WTC11 (cell line): ENCODE measurements around the gene YIF1A. TPM values are rescaled to one million over a fixed set of nuclear protein-coding genes. Genes with fewer than 3 reads are reported as not detected.

ENCODE experiments used
- ATAC-seq: fragments of 200-7000 bp; cut with Tn5 transposase; 2 replicates; pipeline ENCODE4 v1.10.0; 2021; ENCODE audit warnings: mild to moderate bottlenecking, moderate library complexity
- CTCF ChIA-PET: fragments of 300-600 bp; sonication (Branson Sonifier 250); formaldehyde crosslinking; loops from one replicate; lab custom pipeline; 2021; ENCODE audit warnings: antibody characterized with exemption; lab: Charles Lee
- POLR2A ChIA-PET: fragments of 350-600 bp; sonication (Branson Sonifier 250); formaldehyde crosslinking; loops from one replicate; lab custom pipeline; 2021; ENCODE audit warnings: antibody characterized with exemption; lab: Charles Lee
- DNase-seq: peaks from one replicate; pipeline ENCODE4 v3.0.0; 2021; ENCODE audit warnings: low spot score
- H3K27ac Mint-ChIP-seq: 2 replicates; pipeline ENCODE4 v1.8.0; 2021; ENCODE audit warnings: mixed read lengths
- H3K27me3 Mint-ChIP-seq: 2 replicates; pipeline ENCODE4 v1.8.0; 2021; ENCODE audit warnings: low read depth, mild to moderate bottlenecking, moderate library complexity, mixed read lengths
- H3K36me3 Mint-ChIP-seq: 2 replicates; pipeline ENCODE4 v1.8.0; 2021; ENCODE audit warnings: mixed read lengths
- H3K4me1 Mint-ChIP-seq: 2 replicates; pipeline ENCODE4 v1.8.0; 2022; ENCODE audit warnings: mixed read lengths
- H3K4me3 Mint-ChIP-seq: 2 replicates; pipeline ENCODE4 v1.8.0; 2021; ENCODE audit warnings: mild to moderate bottlenecking, moderate library complexity, mixed read lengths
- H3K9me3 Mint-ChIP-seq: 2 replicates; pipeline ENCODE4 v1.8.0; 2021; ENCODE audit warnings: mixed read lengths
- CBFB ChIP-seq: sonication (generic); formaldehyde crosslinking; IDR thresholded peaks from 2 replicates; pipeline ENCODE4 v1.8.1; 2022; ENCODE audit warnings: mild to moderate bottlenecking, low read depth, missing genetic modification reagents
- IRF2 ChIP-seq: sonication (generic); formaldehyde crosslinking; IDR thresholded peaks from 2 replicates; pipeline ENCODE4 v1.8.0; 2022; ENCODE audit warnings: low read depth, missing genetic modification reagents, borderline replicate concordance
- RELA ChIP-seq: sonication (generic); formaldehyde crosslinking; IDR thresholded peaks from 2 replicates; pipeline ENCODE4 v1.8.1; 2022; ENCODE audit warnings: missing genetic modification reagents, mild to moderate bottlenecking, borderline replicate concordance
- SMAD3 ChIP-seq: sonication (generic); formaldehyde crosslinking; IDR thresholded peaks from 2 replicates; pipeline ENCODE4 v1.8.0; 2022; ENCODE audit warnings: missing genetic modification reagents, mild to moderate bottlenecking, borderline replicate concordance
- SMAD4 ChIP-seq: sonication (generic); formaldehyde crosslinking; IDR thresholded peaks from 2 replicates; pipeline ENCODE4 v1.8.0; 2022; ENCODE audit warnings: mild to moderate bottlenecking, missing genetic modification reagents
- TCF7 ChIP-seq: sonication (generic); formaldehyde crosslinking; IDR thresholded peaks from 2 replicates; pipeline ENCODE4 v1.8.0; 2022; ENCODE audit warnings: mild to moderate bottlenecking, low read depth, missing genetic modification reagents, moderate library complexity
- TEAD4 ChIP-seq: sonication (generic); formaldehyde crosslinking; IDR thresholded peaks from 2 replicates; pipeline ENCODE4 v1.8.0; 2022; ENCODE audit warnings: mild to moderate bottlenecking, missing genetic modification reagents
- ZBTB21 ChIP-seq: sonication (generic); formaldehyde crosslinking; IDR thresholded peaks from 2 replicates; pipeline ENCODE4 v1.8.1; 2023; ENCODE audit warnings: mild to moderate bottlenecking, missing genetic modification reagents, borderline replicate concordance
- ZNF121 ChIP-seq: sonication (generic); formaldehyde crosslinking; IDR thresholded peaks from 2 replicates; pipeline ENCODE4 v1.8.0; 2023; ENCODE audit warnings: missing genetic modification reagents
- ZNF232 ChIP-seq: sonication (generic); formaldehyde crosslinking; IDR thresholded peaks from 2 replicates; pipeline ENCODE4 v1.8.0; 2022; ENCODE audit warnings: mild to moderate bottlenecking, missing genetic modification reagents
- ZNF423 ChIP-seq: fragments of 250-450 bp; sonication (Bioruptor Pico); IDR thresholded peaks from 2 replicates; pipeline ENCODE4 v2.1.2; 2022; ENCODE audit warnings: mild to moderate bottlenecking, moderate library complexity
- total RNA-seq: library from RNA; stranded (reverse); gene quantifications from 3 replicates; pipeline ENCODE4 v1.2.3, GENCODE V29; 2021
- TF ChIP-seq, protein P1 (sequence below): sonication (generic); formaldehyde crosslinking; IDR thresholded peaks from 2 replicates; pipeline ENCODE4 v1.8.0; 2022; ENCODE audit warnings: mild to moderate bottlenecking, missing genetic modification reagents
- TF ChIP-seq, protein P2 (sequence below): sonication (generic); formaldehyde crosslinking; IDR thresholded peaks from 2 replicates; pipeline ENCODE4 v1.8.0; 2022; ENCODE audit warnings: missing genetic modification reagents
- TF ChIP-seq, protein P3 (sequence below): sonication (generic); formaldehyde crosslinking; IDR thresholded peaks from 2 replicates; pipeline ENCODE4 v1.8.1; 2022; ENCODE audit warnings: low read depth, mild to moderate bottlenecking, moderate library complexity, missing genetic modification reagents, borderline replicate concordance
- TF ChIP-seq, protein P4 (sequence below): fragments of 250-450 bp; sonication (Bioruptor Pico); IDR thresholded peaks from 2 replicates; pipeline ENCODE4 v1.9.0; 2021; ENCODE audit warnings: mild to moderate bottlenecking, borderline replicate concordance

YIF1A gene
- total RNA-seq, 1 experiment from 2014 or later: 86.9 TPM

DNA sequence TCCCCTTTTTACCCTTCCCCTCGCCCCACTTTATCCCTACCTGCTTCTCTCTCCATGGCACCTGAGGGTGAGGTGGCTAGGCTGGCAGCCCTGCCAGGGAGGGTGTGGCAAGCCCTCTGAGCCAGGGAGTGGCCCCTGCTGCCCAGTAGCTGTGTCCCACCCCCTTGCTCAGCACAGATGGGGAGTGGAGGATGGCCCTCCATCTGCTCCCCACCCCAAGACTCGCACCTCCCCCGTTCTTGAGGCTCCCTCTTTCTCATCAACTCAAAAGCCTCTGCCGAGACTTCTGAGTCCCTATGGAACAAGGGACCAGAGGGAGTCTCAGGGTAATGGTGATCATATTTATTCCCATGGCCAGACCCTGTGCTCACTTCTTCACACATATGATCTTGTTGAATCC, 4.4 kb upstream of the YIF1A start:
- ChIA-PET POLR2A (no interaction called here), CTCF (interaction anchor here (2.3 kb wide), 1 partner anchor 19 kb away, joined by 8 read pairs; no protein-coding TSS in a partner anchor)
- Mint-ChIP-seq H3K4me3 (peak overlapping the region; percentile 37; the same call in 1 of the 2 replicates), H3K27me3 (peaks cover 39% of the 10 kb centered on the region), H3K4me1 (peaks cover 26% of the 10 kb centered on the region), H3K27ac (no peak overlapping the region), H3K36me3 (no peaks in the 10 kb centered on the region), H3K9me3 (no peaks in the 10 kb centered on the region)
- DNase-seq (no peak), ATAC-seq (no peak)
- TF ChIP-seq ZBTB21 (no peak), SMAD4 (CRISPR knock-in tag) (no peak), RELA (CRISPR knock-in tag) (no peak), IRF2 (CRISPR knock-in tag) (no peak), ZNF232 (CRISPR knock-in tag) (no peak), TEAD4 (CRISPR knock-in tag) (no peak), CBFB (no peak), ZNF121 (no peak), ZNF423 (CRISPR knock-in tag) (no peak), TCF7 (CRISPR knock-in tag) (no peak), SMAD3 (no peak)
- TF ChIP-seq, protein P1, sequence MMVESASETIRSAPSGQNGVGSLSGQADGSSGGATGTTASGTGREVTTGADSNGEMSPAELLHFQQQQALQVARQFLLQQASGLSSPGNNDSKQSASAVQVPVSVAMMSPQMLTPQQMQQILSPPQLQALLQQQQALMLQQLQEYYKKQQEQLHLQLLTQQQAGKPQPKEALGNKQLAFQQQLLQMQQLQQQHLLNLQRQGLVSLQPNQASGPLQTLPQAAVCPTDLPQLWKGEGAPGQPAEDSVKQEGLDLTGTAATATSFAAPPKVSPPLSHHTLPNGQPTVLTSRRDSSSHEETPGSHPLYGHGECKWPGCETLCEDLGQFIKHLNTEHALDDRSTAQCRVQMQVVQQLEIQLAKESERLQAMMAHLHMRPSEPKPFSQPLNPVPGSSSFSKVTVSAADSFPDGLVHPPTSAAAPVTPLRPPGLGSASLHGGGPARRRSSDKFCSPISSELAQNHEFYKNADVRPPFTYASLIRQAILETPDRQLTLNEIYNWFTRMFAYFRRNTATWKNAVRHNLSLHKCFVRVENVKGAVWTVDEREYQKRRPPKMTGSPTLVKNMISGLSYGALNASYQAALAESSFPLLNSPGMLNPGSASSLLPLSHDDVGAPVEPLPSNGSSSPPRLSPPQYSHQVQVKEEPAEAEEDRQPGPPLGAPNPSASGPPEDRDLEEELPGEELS (CRISPR knock-in tag): no peak
- TF ChIP-seq, protein P2, sequence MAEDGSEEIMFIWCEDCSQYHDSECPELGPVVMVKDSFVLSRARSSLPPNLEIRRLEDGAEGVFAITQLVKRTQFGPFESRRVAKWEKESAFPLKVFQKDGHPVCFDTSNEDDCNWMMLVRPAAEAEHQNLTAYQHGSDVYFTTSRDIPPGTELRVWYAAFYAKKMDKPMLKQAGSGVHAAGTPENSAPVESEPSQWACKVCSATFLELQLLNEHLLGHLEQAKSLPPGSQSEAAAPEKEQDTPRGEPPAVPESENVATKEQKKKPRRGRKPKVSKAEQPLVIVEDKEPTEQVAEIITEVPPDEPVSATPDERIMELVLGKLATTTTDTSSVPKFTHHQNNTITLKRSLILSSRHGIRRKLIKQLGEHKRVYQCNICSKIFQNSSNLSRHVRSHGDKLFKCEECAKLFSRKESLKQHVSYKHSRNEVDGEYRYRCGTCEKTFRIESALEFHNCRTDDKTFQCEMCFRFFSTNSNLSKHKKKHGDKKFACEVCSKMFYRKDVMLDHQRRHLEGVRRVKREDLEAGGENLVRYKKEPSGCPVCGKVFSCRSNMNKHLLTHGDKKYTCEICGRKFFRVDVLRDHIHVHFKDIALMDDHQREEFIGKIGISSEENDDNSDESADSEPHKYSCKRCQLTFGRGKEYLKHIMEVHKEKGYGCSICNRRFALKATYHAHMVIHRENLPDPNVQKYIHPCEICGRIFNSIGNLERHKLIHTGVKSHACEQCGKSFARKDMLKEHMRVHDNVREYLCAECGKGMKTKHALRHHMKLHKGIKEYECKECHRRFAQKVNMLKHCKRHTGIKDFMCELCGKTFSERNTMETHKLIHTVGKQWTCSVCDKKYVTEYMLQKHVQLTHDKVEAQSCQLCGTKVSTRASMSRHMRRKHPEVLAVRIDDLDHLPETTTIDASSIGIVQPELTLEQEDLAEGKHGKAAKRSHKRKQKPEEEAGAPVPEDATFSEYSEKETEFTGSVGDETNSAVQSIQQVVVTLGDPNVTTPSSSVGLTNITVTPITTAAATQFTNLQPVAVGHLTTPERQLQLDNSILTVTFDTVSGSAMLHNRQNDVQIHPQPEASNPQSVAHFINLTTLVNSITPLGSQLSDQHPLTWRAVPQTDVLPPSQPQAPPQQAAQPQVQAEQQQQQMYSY (CRISPR knock-in tag): no peak
- TF ChIP-seq, protein P3, sequence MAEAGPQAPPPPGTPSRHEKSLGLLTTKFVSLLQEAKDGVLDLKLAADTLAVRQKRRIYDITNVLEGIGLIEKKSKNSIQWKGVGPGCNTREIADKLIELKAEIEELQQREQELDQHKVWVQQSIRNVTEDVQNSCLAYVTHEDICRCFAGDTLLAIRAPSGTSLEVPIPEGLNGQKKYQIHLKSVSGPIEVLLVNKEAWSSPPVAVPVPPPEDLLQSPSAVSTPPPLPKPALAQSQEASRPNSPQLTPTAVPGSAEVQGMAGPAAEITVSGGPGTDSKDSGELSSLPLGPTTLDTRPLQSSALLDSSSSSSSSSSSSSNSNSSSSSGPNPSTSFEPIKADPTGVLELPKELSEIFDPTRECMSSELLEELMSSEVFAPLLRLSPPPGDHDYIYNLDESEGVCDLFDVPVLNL: no peak
- TF ChIP-seq, protein P4, sequence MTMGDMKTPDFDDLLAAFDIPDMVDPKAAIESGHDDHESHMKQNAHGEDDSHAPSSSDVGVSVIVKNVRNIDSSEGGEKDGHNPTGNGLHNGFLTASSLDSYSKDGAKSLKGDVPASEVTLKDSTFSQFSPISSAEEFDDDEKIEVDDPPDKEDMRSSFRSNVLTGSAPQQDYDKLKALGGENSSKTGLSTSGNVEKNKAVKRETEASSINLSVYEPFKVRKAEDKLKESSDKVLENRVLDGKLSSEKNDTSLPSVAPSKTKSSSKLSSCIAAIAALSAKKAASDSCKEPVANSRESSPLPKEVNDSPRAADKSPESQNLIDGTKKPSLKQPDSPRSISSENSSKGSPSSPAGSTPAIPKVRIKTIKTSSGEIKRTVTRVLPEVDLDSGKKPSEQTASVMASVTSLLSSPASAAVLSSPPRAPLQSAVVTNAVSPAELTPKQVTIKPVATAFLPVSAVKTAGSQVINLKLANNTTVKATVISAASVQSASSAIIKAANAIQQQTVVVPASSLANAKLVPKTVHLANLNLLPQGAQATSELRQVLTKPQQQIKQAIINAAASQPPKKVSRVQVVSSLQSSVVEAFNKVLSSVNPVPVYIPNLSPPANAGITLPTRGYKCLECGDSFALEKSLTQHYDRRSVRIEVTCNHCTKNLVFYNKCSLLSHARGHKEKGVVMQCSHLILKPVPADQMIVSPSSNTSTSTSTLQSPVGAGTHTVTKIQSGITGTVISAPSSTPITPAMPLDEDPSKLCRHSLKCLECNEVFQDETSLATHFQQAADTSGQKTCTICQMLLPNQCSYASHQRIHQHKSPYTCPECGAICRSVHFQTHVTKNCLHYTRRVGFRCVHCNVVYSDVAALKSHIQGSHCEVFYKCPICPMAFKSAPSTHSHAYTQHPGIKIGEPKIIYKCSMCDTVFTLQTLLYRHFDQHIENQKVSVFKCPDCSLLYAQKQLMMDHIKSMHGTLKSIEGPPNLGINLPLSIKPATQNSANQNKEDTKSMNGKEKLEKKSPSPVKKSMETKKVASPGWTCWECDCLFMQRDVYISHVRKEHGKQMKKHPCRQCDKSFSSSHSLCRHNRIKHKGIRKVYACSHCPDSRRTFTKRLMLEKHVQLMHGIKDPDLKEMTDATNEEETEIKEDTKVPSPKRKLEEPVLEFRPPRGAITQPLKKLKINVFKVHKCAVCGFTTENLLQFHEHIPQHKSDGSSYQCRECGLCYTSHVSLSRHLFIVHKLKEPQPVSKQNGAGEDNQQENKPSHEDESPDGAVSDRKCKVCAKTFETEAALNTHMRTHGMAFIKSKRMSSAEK (CRISPR knock-in tag): no peak
